ENCODE measurements around the gene UBA6. TPM values are rescaled to one million over a fixed set of nuclear protein-coding genes. Genes with fewer than 3 reads are reported as not detected.

Gene UBA6
- polyA plus RNA-seq, 1 experiment, result 119 TPM

- Histone ChIP-seq H3K9me3 (ENCODE audit: control insufficient read depth, insufficient read depth, low read length) (peaks cover 4% of the 10 kb centered on the region), H3K27ac (ENCODE audit: low read depth, low read length) (no peak overlapping the region), H3K4me3 (ENCODE audit: low read depth, low read length) (no peak overlapping the region), H3K27me3 (ENCODE audit: control insufficient read depth, insufficient read depth, low read length) (no peaks in the 10 kb centered on the region)
- POLR2A ChIA-PET, result no interaction called here
- CTCF ChIA-PET, result interaction anchor here (1.4 kb wide), 1 partner anchor 19 kb away, joined by 11 read pairs; no protein-coding TSS in a partner anchor
- no peak for DNase-seq (ENCODE audit: low read depth, low spot score)
- TF ChIP-seq CTCF (IDR thresholded peaks at IDR 0.05; ENCODE audit: low read depth, low read length), result no peak
These were observed 26.3 kb upstream of the UBA6 start for GRCh38 chr4:67727124-67727850.

GRCh38 chr4:67725981-67726380 is 25.0 kb upstream of the UBA6 start:
- no peak for DNase-seq (ENCODE audit: low read depth, low spot score)
- CTCF ChIA-PET, result interaction anchor here (0.6 to 3.3 kb wide), 4 partner anchors 9 to 26 kb away, joined by 3 to 14 read pairs (median 8); partner anchors contain the start of gene UBA6
- no peak overlapping the region for H3K27ac ChIP-seq (ENCODE audit: low read depth, low read length)

GRCh38 chr4:67725132-67725531 is 24.2 kb upstream of the UBA6 start:
- Histone ChIP-seq H3K27ac (ENCODE audit: low read depth, low read length) (no peak overlapping the region), H3K9me3 (ENCODE audit: control insufficient read depth, insufficient read depth, low read length) (peaks cover 4% of the 10 kb centered on the region), H3K4me3 (ENCODE audit: low read depth, low read length) (no peak overlapping the region), H3K27me3 (ENCODE audit: control insufficient read depth, insufficient read depth, low read length) (no peaks in the 10 kb centered on the region)
- DNase-seq (ENCODE audit: low read depth, low spot score), result no peak
- ChIA-PET POLR2A (no interaction called here), CTCF (interaction anchor here (3.3 kb wide), 1 partner anchor 25 kb away, joined by 14 read pairs; the partner anchor contains the start of gene UBA6)
- no peak for TF ChIP-seq CTCF (IDR thresholded peaks at IDR 0.05; ENCODE audit: low read depth, low read length)

More at GRCh38 chr4:67725981-67726380, 25.0 kb upstream of the UBA6 start:
- POLR2A ChIA-PET, result interaction anchor here (0.6 kb wide), 1 partner anchor 32 kb away, joined by 4 read pairs; no protein-coding TSS in a partner anchor
- no peak for TF ChIP-seq CTCF (IDR thresholded peaks at IDR 0.05; ENCODE audit: low read depth, low read length)
- Histone ChIP-seq H3K9me3 (ENCODE audit: control insufficient read depth, insufficient read depth, low read length) (peaks cover 4% of the 10 kb centered on the region), H3K4me3 (ENCODE audit: low read depth, low read length) (no peak overlapping the region), H3K27me3 (ENCODE audit: control insufficient read depth, insufficient read depth, low read length) (no peaks in the 10 kb centered on the region)

GRCh38 chr4:67723949-67724348 is 23.0 kb upstream of the UBA6 start:
- CTCF ChIA-PET, result interaction anchor here (0.7 to 3.3 kb wide), 2 partner anchors 9 to 24 kb away, joined by 3 to 14 read pairs; partner anchors contain the start of gene UBA6
- DNase-seq (ENCODE audit: low read depth, low spot score), result no peak
- no peak for TF ChIP-seq CTCF (IDR thresholded peaks at IDR 0.05; ENCODE audit: low read depth, low read length)
- Histone ChIP-seq H3K4me3 (ENCODE audit: low read depth, low read length) (no peak overlapping the region), H3K27ac (ENCODE audit: low read depth, low read length) (no peak overlapping the region), H3K27me3 (ENCODE audit: control insufficient read depth, insufficient read depth, low read length) (no peaks in the 10 kb centered on the region), H3K9me3 (ENCODE audit: control insufficient read depth, insufficient read depth, low read length) (peaks cover 4% of the 10 kb centered on the region)
- POLR2A ChIA-PET, result no interaction called here

GRCh38 chr4:67723341-67723740 is 22.4 kb upstream of the UBA6 start:
- H3K27ac ChIP-seq (ENCODE audit: low read depth, low read length), result no peak overlapping the region
- CTCF ChIA-PET, result interaction anchor here (0.7 to 3.6 kb wide), 4 partner anchors 8 to 23 kb away, joined by 3 to 28 read pairs (median 8); partner anchors contain the start of gene UBA6
- TF ChIP-seq CTCF (IDR thresholded peaks at IDR 0.05; ENCODE audit: low read depth, low read length), result no peak

More at GRCh38 chr4:67723341-67723740, 22.4 kb upstream of the UBA6 start:
- no peaks in the 10 kb centered on the region for H3K27me3 ChIP-seq (ENCODE audit: control insufficient read depth, insufficient read depth, low read length)
- DNase-seq (ENCODE audit: low read depth, low spot score), result no peak
- POLR2A ChIA-PET, result no interaction called here
- no peak overlapping the region for H3K4me3 ChIP-seq (ENCODE audit: low read depth, low read length)
- peaks cover 4% of the 10 kb centered on the region for H3K9me3 ChIP-seq (ENCODE audit: control insufficient read depth, insufficient read depth, low read length)

All from AG04450 (cell line).